Right lobe of liver (tissue), 4 donors: ENCODE results near the gene CBX2.

Source experiments
- CTCF ChIP-seq, 4 donors: fragments of 200-600 bp in 3 of 4; fragments of 450-650 bp in 1 of 4; IDR thresholded peaks; one replicate each; pipeline versions ENCODE4 v1.5.1 to v1.8.0; 2016 to 2022; ENCODE audit warnings: antibody characterized with exemption in 4 of 4, mild to moderate bottlenecking in 2 of 4
- POLR2A ChIP-seq: fragments of 450-650 bp; IDR thresholded peaks from one replicate; pipeline ENCODE4 v1.6.1; 2017; ENCODE audit warnings: antibody characterized with exemption, mild to moderate bottlenecking
- donor health status: DM: no; HTN: no; CAD: no.
- donor health status: DM: no; HTN: no; CAD: no.
- donor health status: DM: no; HTN: yes; CAD: no.

- TF ChIP-seq POLR2A (no peak), CTCF (IDR thresholded peaks at IDR 0.05) (no peak)
These were observed 48.2 kb upstream of the CBX2 start for GRCh38 chr17:79729761-79730160.
